Keratinocyte (primary cell): ENCODE data around the gene DSCAML1.

ENCODE experiments used
- CTCF ChIP-seq, 3 experiments: IDR thresholded peaks in 1 of 3; conservative IDR thresholded peaks in 1 of 3; optimal IDR thresholded peaks in 1 of 3; 2 replicates in 2 of 3; 3 replicates in 1 of 3; pipeline versions ENCODE3 to v1.5.1; 2011; ENCODE audit warnings: low read length in 3 of 3, mild to moderate bottlenecking in 3 of 3, moderate library complexity in 2 of 3, control low read depth in 1 of 3, inconsistent platforms in 1 of 3; ENCODE audit not compliant: insufficient read depth in 2 of 3; ENCODE audit errors: extremely low read depth in 1 of 3
- EZH2 ChIP-seq: IDR thresholded peaks from one replicate; pipeline ENCODE4 v1.6.1; 2012; ENCODE audit warnings: inconsistent platforms, mild to moderate bottlenecking, low read length, moderate library complexity

- TF ChIP-seq CTCF (optimal IDR thresholded peaks at IDR 0.05 in 1 of 3, IDR thresholded peaks at IDR 0.05 in 1 of 3, conservative IDR thresholded peaks at IDR 0.05 in 1 of 3; ENCODE audit: extremely low read depth in 1 of 3, insufficient read depth in 2 of 3, low read length in 3 of 3) (no peak), EZH2 (no peak)
Observed at GRCh38 chr11:117654281-117655255, 142.4 kb downstream of the DSCAML1 start.
